ENCODE data around the gene RAB11FIP2. TPM values are rescaled to one million over a fixed set of nuclear protein-coding genes. Genes with fewer than 3 reads are reported as not detected.

Gene RAB11FIP2
- total and polyA plus RNA-seq, 4 donors, result 3.0 to 11.5 (median 6.0) TPM

DNA sequence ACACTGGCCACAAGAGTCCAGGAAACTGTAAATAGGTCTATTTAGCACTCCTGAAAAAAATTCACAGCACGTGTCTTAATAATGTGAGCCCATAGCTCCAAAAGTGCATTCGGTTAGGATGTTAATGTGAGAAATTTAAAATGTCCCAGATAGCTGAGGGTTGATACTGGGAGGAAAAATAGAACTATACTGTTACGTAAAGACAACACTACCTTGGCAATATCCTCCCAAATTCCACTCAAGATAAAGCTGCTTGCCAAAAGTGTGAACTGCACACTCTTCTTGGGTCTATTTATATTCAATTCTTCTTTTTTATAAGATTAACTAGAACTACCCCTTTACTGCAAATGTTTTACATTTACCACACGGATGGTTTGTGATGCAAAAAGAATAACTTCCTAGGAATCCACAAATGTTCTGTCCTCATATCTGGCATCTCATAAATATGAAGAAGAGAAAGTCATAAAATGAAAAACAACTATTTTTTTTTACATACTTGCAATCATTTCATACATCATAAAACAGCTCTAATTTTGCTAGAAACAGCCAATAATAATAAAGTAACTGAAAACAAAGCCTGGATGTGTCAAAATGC lies 10.4 kb downstream of the RAB11FIP2 start:
- no peak for TF ChIP-seq TAF1 (conservative IDR thresholded peaks at IDR 0.05)
- no peak for TF ChIP-seq HNF4G (IDR thresholded peaks at IDR 0.05)
- TF ChIP-seq, protein P1, sequence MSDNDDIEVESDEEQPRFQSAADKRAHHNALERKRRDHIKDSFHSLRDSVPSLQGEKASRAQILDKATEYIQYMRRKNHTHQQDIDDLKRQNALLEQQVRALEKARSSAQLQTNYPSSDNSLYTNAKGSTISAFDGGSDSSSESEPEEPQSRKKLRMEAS (IDR thresholded peaks at IDR 0.05), result no peak
- TF ChIP-seq FOXA1 (IDR thresholded peaks at IDR 0.05), result no peak
- no peak for TF ChIP-seq FOXA2 (IDR thresholded peaks at IDR 0.05)
- TF ChIP-seq RAD21 (IDR thresholded peaks at IDR 0.05), result no peak
- no peak for TF ChIP-seq NR2F2 (IDR thresholded peaks at IDR 0.05)
- no peak for TF ChIP-seq GABPA (IDR thresholded peaks at IDR 0.05 in 1 of 2, conservative IDR thresholded peaks at IDR 0.05 in 1 of 2)
- TF ChIP-seq, protein P2, sequence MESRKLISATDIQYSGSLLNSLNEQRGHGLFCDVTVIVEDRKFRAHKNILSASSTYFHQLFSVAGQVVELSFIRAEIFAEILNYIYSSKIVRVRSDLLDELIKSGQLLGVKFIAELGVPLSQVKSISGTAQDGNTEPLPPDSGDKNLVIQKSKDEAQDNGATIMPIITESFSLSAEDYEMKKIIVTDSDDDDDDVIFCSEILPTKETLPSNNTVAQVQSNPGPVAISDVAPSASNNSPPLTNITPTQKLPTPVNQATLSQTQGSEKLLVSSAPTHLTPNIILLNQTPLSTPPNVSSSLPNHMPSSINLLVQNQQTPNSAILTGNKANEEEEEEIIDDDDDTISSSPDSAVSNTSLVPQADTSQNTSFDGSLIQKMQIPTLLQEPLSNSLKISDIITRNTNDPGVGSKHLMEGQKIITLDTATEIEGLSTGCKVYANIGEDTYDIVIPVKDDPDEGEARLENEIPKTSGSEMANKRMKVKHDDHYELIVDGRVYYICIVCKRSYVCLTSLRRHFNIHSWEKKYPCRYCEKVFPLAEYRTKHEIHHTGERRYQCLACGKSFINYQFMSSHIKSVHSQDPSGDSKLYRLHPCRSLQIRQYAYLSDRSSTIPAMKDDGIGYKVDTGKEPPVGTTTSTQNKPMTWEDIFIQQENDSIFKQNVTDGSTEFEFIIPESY (IDR thresholded peaks at IDR 0.05), result no peak
- TF ChIP-seq RXRA (IDR thresholded peaks at IDR 0.05), result no peak
- no peak for TF ChIP-seq YY1 (IDR thresholded peaks at IDR 0.05)
- no peak for TF ChIP-seq SP1 (IDR thresholded peaks at IDR 0.05)
- H3K27me3 ChIP-seq (ENCODE audit: control insufficient read depth in 4 of 4, insufficient read depth in 4 of 4, low read length in 3 of 4), result no peaks in the 10 kb centered on the region
- peaks cover 0 to 2% (median under 1%) of the 10 kb centered on the region in 4 donors for H3K36me3 ChIP-seq (ENCODE audit: control insufficient read depth in 4 of 4, insufficient read depth in 3 of 4, low read depth in 1 of 4, low read length in 3 of 4)
- no peaks in the 10 kb centered on the region for H3K4me1 ChIP-seq (ENCODE audit: control insufficient read depth in 4 of 4, insufficient read depth in 4 of 4, low read length in 3 of 4)
- no peak for DNase-seq (ENCODE audit: low spot score)
- H3K9me3 ChIP-seq (ENCODE audit: control insufficient read depth in 4 of 4, low read length in 3 of 4), result no peaks in the 10 kb centered on the region
- H3K9ac ChIP-seq (ENCODE audit: low read depth in 1 of 2, low read length in 2 of 2), result no peak overlapping the region
- WGBS, result 91% methylated on average over 4 of the region's 4 CpGs
- no peak overlapping the region for H3K4me3 ChIP-seq (ENCODE audit: low read depth in 1 of 3, low read length in 3 of 3)
- H3K27ac ChIP-seq (ENCODE audit: low read depth in 1 of 2, low read length in 2 of 2), result no peak overlapping the region

DNA sequence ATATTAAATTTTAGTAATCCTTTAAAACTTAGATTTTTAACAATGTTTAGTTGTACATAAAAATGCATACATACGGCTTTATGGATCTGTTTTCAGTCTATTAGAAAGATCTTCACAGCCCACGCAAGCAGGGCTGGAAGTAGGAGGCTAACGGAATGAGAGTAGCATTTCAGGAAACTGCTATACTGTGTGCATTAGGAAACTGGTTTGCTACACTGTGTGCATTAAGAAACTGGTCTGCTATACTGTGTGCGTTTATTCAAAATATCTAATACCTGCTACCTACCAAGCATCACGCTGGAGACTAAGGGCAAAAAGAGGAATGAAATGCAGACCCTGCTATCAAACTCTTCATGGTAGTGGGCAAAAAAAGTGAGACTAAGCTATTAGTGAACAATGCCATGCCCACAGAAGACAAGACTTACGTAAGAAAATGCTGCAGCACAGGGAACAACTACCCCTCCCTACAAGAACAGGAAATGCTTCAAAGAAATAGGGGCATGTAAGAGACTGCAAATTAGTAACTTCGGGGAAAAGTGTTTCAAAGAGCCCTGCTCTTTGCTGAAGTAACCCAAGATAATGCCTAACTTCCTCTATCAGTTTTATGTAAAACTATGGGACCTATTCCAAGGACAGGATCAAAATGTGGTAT lies 11.3 kb downstream of the RAB11FIP2 start:
- H3K27me3 ChIP-seq (ENCODE audit: control insufficient read depth in 4 of 4, insufficient read depth in 4 of 4, low read length in 3 of 4), result no peaks in the 10 kb centered on the region
- no peak overlapping the region for H3K4me3 ChIP-seq (ENCODE audit: low read depth in 1 of 3, low read length in 3 of 3)
- DNase-seq (ENCODE audit: low spot score), result no peak
- H3K27ac ChIP-seq (ENCODE audit: low read depth in 1 of 2, low read length in 2 of 2), result no peak overlapping the region
- TF ChIP-seq RXRA (IDR thresholded peaks at IDR 0.05) (no peak), SP1 (IDR thresholded peaks at IDR 0.05) (no peak), RAD21 (IDR thresholded peaks at IDR 0.05) (no peak), FOXA1 (IDR thresholded peaks at IDR 0.05) (no peak), HNF4A (conservative IDR thresholded peaks at IDR 0.05) (no peak), HNF4G (IDR thresholded peaks at IDR 0.05) (no peak), YY1 (IDR thresholded peaks at IDR 0.05) (no peak), EGR1 (IDR thresholded peaks at IDR 0.05; ENCODE audit: low read depth in 2 of 2) (no peak), GABPA (IDR thresholded peaks at IDR 0.05 in 1 of 2, conservative IDR thresholded peaks at IDR 0.05 in 1 of 2) (no peak), FOXA2 (IDR thresholded peaks at IDR 0.05) (no peak), JUND (IDR thresholded peaks at IDR 0.05) (no peak)
- TF ChIP-seq, protein P3, sequence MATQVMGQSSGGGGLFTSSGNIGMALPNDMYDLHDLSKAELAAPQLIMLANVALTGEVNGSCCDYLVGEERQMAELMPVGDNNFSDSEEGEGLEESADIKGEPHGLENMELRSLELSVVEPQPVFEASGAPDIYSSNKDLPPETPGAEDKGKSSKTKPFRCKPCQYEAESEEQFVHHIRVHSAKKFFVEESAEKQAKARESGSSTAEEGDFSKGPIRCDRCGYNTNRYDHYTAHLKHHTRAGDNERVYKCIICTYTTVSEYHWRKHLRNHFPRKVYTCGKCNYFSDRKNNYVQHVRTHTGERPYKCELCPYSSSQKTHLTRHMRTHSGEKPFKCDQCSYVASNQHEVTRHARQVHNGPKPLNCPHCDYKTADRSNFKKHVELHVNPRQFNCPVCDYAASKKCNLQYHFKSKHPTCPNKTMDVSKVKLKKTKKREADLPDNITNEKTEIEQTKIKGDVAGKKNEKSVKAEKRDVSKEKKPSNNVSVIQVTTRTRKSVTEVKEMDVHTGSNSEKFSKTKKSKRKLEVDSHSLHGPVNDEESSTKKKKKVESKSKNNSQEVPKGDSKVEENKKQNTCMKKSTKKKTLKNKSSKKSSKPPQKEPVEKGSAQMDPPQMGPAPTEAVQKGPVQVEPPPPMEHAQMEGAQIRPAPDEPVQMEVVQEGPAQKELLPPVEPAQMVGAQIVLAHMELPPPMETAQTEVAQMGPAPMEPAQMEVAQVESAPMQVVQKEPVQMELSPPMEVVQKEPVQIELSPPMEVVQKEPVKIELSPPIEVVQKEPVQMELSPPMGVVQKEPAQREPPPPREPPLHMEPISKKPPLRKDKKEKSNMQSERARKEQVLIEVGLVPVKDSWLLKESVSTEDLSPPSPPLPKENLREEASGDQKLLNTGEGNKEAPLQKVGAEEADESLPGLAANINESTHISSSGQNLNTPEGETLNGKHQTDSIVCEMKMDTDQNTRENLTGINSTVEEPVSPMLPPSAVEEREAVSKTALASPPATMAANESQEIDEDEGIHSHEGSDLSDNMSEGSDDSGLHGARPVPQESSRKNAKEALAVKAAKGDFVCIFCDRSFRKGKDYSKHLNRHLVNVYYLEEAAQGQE (IDR thresholded peaks at IDR 0.05), result no peak
- TF ChIP-seq, protein P4, sequence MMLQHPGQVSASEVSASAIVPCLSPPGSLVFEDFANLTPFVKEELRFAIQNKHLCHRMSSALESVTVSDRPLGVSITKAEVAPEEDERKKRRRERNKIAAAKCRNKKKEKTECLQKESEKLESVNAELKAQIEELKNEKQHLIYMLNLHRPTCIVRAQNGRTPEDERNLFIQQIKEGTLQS (IDR thresholded peaks at IDR 0.05), result no peak
- TF ChIP-seq, protein P1 (IDR thresholded peaks at IDR 0.05), result no peak
- TF ChIP-seq, protein P5, sequence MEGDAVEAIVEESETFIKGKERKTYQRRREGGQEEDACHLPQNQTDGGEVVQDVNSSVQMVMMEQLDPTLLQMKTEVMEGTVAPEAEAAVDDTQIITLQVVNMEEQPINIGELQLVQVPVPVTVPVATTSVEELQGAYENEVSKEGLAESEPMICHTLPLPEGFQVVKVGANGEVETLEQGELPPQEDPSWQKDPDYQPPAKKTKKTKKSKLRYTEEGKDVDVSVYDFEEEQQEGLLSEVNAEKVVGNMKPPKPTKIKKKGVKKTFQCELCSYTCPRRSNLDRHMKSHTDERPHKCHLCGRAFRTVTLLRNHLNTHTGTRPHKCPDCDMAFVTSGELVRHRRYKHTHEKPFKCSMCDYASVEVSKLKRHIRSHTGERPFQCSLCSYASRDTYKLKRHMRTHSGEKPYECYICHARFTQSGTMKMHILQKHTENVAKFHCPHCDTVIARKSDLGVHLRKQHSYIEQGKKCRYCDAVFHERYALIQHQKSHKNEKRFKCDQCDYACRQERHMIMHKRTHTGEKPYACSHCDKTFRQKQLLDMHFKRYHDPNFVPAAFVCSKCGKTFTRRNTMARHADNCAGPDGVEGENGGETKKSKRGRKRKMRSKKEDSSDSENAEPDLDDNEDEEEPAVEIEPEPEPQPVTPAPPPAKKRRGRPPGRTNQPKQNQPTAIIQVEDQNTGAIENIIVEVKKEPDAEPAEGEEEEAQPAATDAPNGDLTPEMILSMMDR (IDR thresholded peaks at IDR 0.05; ENCODE audit: low read depth, low read length, missing input control), result no peak
- TF ChIP-seq, protein P2 (IDR thresholded peaks at IDR 0.05), result no peak
- no peaks in the 10 kb centered on the region for H3K9me3 ChIP-seq (ENCODE audit: control insufficient read depth in 4 of 4, low read length in 3 of 4)
- H3K9ac ChIP-seq (ENCODE audit: low read depth in 1 of 2, low read length in 2 of 2), result no peak overlapping the region
- no peaks in the 10 kb centered on the region for H3K4me1 ChIP-seq (ENCODE audit: control insufficient read depth in 4 of 4, insufficient read depth in 4 of 4, low read length in 3 of 4)
- 84% methylated on average over 7 of the region's 7 CpGs for WGBS
- peaks cover 0 to 2% (median under 1%) of the 10 kb centered on the region in 4 donors for H3K36me3 ChIP-seq (ENCODE audit: control insufficient read depth in 4 of 4, insufficient read depth in 3 of 4, low read depth in 1 of 4, low read length in 3 of 4)
